ENCODE measurements around the gene FGF7.

DNA sequence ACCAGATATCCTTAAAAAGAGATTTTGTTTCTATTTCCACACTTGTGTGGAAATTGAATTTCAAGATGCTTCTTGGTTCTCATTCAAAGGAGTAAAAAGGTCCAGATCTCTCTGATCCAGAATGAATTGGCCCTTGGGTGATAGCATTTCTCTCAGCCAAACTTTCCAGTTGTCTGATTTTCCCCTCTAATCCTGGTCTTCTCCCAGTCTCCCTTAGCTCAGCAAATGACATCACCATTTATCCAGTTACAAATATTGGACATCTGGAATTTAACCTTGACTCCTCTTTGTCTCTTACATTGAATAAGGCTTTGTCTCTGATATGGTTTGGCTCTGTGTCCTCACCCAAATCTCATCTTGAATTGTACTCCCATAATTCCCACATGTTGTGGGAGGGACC is 10.2 kb upstream of the FGF7 start:
- TF ChIP-seq, protein P1, sequence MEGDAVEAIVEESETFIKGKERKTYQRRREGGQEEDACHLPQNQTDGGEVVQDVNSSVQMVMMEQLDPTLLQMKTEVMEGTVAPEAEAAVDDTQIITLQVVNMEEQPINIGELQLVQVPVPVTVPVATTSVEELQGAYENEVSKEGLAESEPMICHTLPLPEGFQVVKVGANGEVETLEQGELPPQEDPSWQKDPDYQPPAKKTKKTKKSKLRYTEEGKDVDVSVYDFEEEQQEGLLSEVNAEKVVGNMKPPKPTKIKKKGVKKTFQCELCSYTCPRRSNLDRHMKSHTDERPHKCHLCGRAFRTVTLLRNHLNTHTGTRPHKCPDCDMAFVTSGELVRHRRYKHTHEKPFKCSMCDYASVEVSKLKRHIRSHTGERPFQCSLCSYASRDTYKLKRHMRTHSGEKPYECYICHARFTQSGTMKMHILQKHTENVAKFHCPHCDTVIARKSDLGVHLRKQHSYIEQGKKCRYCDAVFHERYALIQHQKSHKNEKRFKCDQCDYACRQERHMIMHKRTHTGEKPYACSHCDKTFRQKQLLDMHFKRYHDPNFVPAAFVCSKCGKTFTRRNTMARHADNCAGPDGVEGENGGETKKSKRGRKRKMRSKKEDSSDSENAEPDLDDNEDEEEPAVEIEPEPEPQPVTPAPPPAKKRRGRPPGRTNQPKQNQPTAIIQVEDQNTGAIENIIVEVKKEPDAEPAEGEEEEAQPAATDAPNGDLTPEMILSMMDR (conservative IDR thresholded peaks at IDR 0.05), result no peak
- no peak for TF ChIP-seq ZFX (IDR thresholded peaks at IDR 0.05)
